ENCODE measurements around the gene INSM2.

Gene INSM2

DNA sequence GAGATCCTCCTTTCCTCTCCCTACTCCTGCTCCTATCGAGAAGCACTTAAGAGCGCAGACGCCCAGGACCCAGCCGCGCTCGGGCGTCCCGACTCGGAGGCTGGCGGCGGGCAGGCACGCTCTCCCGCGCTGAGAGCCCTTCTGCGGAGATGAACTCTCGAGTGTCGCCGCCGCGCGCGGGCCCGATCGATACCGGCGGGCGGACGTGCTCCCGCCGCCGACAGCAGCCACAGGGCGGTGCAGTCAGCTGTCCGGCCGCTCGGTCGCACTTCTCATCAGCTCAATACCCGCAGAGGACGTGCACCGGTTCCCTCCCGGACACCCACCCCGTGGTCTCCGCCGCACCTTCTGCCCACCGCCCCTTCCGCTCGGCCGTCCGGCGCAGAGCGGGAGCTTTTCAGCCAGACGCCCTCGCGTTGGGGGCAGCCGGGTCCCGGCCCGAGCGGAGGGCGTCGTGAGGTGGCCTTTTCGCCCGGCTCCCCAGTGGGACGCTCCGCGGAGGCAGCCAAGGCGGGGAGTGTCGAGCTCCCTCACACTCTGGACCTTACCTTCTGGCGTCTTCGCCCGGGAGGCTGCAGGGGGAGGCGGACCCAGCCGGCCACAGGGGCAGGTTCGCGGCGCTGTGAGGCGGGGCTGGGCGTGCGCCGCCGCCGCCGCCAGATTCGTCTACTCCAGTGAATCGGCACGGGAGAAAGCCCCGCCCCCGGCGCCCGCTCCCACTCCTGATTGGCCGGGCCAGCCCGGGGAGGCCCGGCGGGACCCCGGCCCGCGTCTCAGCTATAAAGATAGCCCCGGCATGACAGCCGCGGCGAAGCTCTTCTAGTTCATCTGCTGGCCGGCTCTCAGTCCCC is at the start of gene INSM2:
TSS of gene INSM2 (plus strand) at position 808 of the 851 bp plus-strand sequence. CDS start 89 bp downstream, outside the sequence.
- H3K27me3 ChIP-seq (ENCODE audit: insufficient read depth, low read length, poor library complexity, severe bottlenecking): no peaks in the 10 kb centered on the region
- H3K9me2 ChIP-seq (replicated peaks; ENCODE audit: low read depth, low read length): no peaks in the 10 kb centered on the region
- no peaks in the 10 kb centered on the region for H3K79me2 ChIP-seq (ENCODE audit: insufficient read depth, low read length)
- peaks cover 3% of the 10 kb centered on the region for H4K20me1 ChIP-seq (ENCODE audit: insufficient read depth, low read length, poor library complexity, severe bottlenecking)
- no peak within 1 kb of the TSS for H2AFZ ChIP-seq (ENCODE audit: low read length)
- H3K4me3 ChIP-seq (ENCODE audit: low read length, poor library complexity, severe bottlenecking): no peak within 1 kb of the TSS
- H3F3A ChIP-seq (ENCODE audit: low read depth): no peaks in the 10 kb centered on the region
- H3K9me3 ChIP-seq (ENCODE audit: insufficient read depth, low read depth, low read length): no peaks in the 10 kb centered on the region
- no peak within 1 kb of the TSS for H3K9ac ChIP-seq (ENCODE audit: low read depth, low read length, poor library complexity, severe bottlenecking)
- no peaks in the 10 kb centered on the region for H3K36me3 ChIP-seq (ENCODE audit: insufficient read depth, low read length)
- no peaks in the 10 kb centered on the region for H3K4me1 ChIP-seq (ENCODE audit: insufficient read depth, low read length, poor library complexity, severe bottlenecking)
- TF ChIP-seq EZH2phosphoT487 (IDR thresholded peaks at IDR 0.05; ENCODE audit: borderline replicate concordance) (no peak), CTCF (conservative IDR thresholded peaks at IDR 0.05; ENCODE audit: low read length) (no peak)
- no peak within 1 kb of the TSS for H3K4me2 ChIP-seq (ENCODE audit: low read depth, low read length, poor library complexity, severe bottlenecking)

DNA sequence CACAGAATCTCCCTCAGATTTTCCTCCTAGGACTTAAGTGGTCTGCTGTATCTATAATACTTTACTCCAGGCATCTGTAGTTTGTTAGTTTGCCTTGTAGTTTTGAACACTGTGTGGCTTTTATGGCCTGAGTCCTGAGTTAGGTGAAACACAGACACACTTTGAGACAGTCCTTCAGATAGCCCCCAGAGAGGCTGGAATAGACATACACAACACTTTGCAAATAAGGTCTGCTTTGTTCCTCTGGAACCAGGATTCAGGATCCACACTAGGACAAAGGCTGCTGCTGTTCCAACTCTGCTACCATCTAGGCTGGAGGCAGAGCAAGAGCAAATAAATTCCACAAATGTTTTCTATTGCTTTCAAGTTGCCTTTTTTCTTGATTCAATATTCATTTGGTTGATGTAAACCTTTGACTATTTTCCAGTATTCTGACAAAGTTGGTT is 41.4 kb upstream of the INSM2 start:
- Histone ChIP-seq H3K36me3 (ENCODE audit: insufficient read depth, low read length) (no peaks in the 10 kb centered on the region), H3K4me1 (ENCODE audit: insufficient read depth, low read length, poor library complexity, severe bottlenecking) (no peaks in the 10 kb centered on the region), H4K20me1 (ENCODE audit: insufficient read depth, low read length, poor library complexity, severe bottlenecking) (no peaks in the 10 kb centered on the region), H3K9ac (ENCODE audit: low read depth, low read length, poor library complexity, severe bottlenecking) (no peak overlapping the region), H3K79me2 (ENCODE audit: insufficient read depth, low read length) (no peaks in the 10 kb centered on the region), H3K4me3 (ENCODE audit: low read length, poor library complexity, severe bottlenecking) (no peak overlapping the region), H2AFZ (ENCODE audit: low read length) (no peak overlapping the region), H3F3A (ENCODE audit: low read depth) (no peaks in the 10 kb centered on the region), H3K27me3 (ENCODE audit: insufficient read depth, low read length, poor library complexity, severe bottlenecking) (no peaks in the 10 kb centered on the region), H3K9me2 (replicated peaks; ENCODE audit: low read depth, low read length) (no peaks in the 10 kb centered on the region), H3K9me3 (ENCODE audit: insufficient read depth, low read depth, low read length) (no peaks in the 10 kb centered on the region), H3K4me2 (ENCODE audit: low read depth, low read length, poor library complexity, severe bottlenecking) (no peak overlapping the region)
- no peak for TF ChIP-seq EZH2phosphoT487 (IDR thresholded peaks at IDR 0.05; ENCODE audit: borderline replicate concordance)
- no peak for TF ChIP-seq CTCF (conservative IDR thresholded peaks at IDR 0.05; ENCODE audit: low read length)

DNA sequence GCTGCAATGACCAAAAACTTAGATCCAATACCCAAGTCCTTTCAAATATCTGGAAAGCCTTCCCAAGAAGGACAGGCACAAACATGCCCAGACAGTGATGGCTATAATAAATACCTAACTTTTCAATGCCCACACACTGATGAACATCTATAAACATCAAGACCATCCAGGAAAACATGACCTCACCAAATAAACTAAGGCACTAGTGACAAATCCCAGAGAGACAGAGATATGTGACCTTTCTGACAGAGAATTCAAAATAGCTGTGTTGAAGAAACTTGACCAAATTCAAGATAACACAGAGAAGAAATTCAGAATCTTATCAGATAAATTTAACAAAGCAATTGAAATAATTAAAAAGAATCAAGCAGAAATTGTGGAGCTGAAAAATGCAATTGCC is 38.7 kb upstream of the INSM2 start:
- H3K9me2 ChIP-seq (replicated peaks; ENCODE audit: low read depth, low read length): no peaks in the 10 kb centered on the region
- TF ChIP-seq CTCF (conservative IDR thresholded peaks at IDR 0.05; ENCODE audit: low read length) (no peak), EZH2phosphoT487 (IDR thresholded peaks at IDR 0.05; ENCODE audit: borderline replicate concordance) (no peak)
- H3K4me2 ChIP-seq (ENCODE audit: low read depth, low read length, poor library complexity, severe bottlenecking): no peak overlapping the region
- H3K4me3 ChIP-seq (ENCODE audit: low read length, poor library complexity, severe bottlenecking): no peak overlapping the region
- no peaks in the 10 kb centered on the region for H3K36me3 ChIP-seq (ENCODE audit: insufficient read depth, low read length)
- H3K27me3 ChIP-seq (ENCODE audit: insufficient read depth, low read length, poor library complexity, severe bottlenecking): no peaks in the 10 kb centered on the region
- no peaks in the 10 kb centered on the region for H3K9me3 ChIP-seq (ENCODE audit: insufficient read depth, low read depth, low read length)
- no peaks in the 10 kb centered on the region for H3F3A ChIP-seq (ENCODE audit: low read depth)
- no peaks in the 10 kb centered on the region for H3K79me2 ChIP-seq (ENCODE audit: insufficient read depth, low read length)
- no peak overlapping the region for H2AFZ ChIP-seq (ENCODE audit: low read length)
- no peaks in the 10 kb centered on the region for H3K4me1 ChIP-seq (ENCODE audit: insufficient read depth, low read length, poor library complexity, severe bottlenecking)
- no peaks in the 10 kb centered on the region for H4K20me1 ChIP-seq (ENCODE audit: insufficient read depth, low read length, poor library complexity, severe bottlenecking)
- H3K9ac ChIP-seq (ENCODE audit: low read depth, low read length, poor library complexity, severe bottlenecking): no peak overlapping the region

Measured in Loucy (cell line).